BJ (cell line): Measurements from ENCODE around the gene CCSAP. TPM values are rescaled to one million over a fixed set of nuclear protein-coding genes. Genes with fewer than 3 reads are reported as not detected.
A peak's percentile ranks its signal among the peaks of the same experiment; 100 is the strongest.

Experiments
- CTCF ChIA-PET: fragments of 350-600 bp; formaldehyde crosslinking; extraction: SDS; loops from one replicate; lab custom pipeline; 2021; ENCODE audit warnings: antibody characterized with exemption, inconsistent platforms; lab: Yijun Ruan, JAX
- POLR2A ChIA-PET: fragments of 300-600 bp; sonication (Branson Sonifier 250); formaldehyde crosslinking; extraction: SDS; loops from one replicate; lab custom pipeline; 2021; ENCODE audit warnings: antibody characterized with exemption; lab: Charles Lee
- DNase-seq: peaks from one replicate; pipeline ENCODE4 v3.0.0-alpha.2; 2011; ENCODE audit warnings: low read depth
- H3K27me3 ChIP-seq: 2 replicates; pipeline ENCODE4 v1.6.0; 2011; ENCODE audit warnings: low read length; ENCODE audit not compliant: control insufficient read depth, insufficient read depth
- H3K36me3 ChIP-seq: 2 replicates; pipeline ENCODE4 v1.5.1; 2011; ENCODE audit warnings: low read length; ENCODE audit not compliant: control insufficient read depth, insufficient read depth
- H3K4me3 ChIP-seq: 2 replicates; pipeline ENCODE4 v1.5.1; 2011; ENCODE audit warnings: low read depth, mild to moderate bottlenecking, control low read depth, low read length
- CTCF ChIP-seq: IDR thresholded peaks from 2 replicates; pipeline ENCODE4 v1.5.1; 2011; ENCODE audit warnings: low read depth, mild to moderate bottlenecking, control low read depth, inconsistent platforms, low read length, moderate library complexity; ENCODE audit not compliant: insufficient read depth
- polyA minus RNA-seq: library from RNA; depleted of rRNA, polyadenylated mRNA; stranded (reverse); fragments of >200 nt; gene quantifications from 2 replicates; pipeline ENCODE4 v1.2.3, GENCODE V29; 2011; rRNA and poly(A)+ RNA removed
- polyA plus RNA-seq: library from polyadenylated mRNA; depleted of rRNA; stranded (reverse); fragments of >200 nt; gene quantifications from 2 replicates; pipeline ENCODE4 v1.2.3, GENCODE V29; 2011; rRNA removed

Gene CCSAP, protein sequence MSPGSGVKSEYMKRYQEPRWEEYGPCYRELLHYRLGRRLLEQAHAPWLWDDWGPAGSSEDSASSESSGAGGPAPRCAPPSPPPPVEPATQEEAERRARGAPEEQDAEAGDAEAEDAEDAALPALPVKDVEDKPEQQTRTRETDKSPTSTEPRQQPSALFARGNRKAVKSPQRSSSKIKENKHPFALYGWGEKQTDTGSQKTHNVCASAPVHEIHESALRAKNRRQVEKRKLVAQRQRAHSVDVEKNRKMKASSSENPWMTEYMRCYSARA
- polyA plus RNA-seq (1.4 and 3.9 TPM in 2 replicates), polyA minus RNA-seq (2.1 and 2.8 TPM in 2 replicates)

DNA sequence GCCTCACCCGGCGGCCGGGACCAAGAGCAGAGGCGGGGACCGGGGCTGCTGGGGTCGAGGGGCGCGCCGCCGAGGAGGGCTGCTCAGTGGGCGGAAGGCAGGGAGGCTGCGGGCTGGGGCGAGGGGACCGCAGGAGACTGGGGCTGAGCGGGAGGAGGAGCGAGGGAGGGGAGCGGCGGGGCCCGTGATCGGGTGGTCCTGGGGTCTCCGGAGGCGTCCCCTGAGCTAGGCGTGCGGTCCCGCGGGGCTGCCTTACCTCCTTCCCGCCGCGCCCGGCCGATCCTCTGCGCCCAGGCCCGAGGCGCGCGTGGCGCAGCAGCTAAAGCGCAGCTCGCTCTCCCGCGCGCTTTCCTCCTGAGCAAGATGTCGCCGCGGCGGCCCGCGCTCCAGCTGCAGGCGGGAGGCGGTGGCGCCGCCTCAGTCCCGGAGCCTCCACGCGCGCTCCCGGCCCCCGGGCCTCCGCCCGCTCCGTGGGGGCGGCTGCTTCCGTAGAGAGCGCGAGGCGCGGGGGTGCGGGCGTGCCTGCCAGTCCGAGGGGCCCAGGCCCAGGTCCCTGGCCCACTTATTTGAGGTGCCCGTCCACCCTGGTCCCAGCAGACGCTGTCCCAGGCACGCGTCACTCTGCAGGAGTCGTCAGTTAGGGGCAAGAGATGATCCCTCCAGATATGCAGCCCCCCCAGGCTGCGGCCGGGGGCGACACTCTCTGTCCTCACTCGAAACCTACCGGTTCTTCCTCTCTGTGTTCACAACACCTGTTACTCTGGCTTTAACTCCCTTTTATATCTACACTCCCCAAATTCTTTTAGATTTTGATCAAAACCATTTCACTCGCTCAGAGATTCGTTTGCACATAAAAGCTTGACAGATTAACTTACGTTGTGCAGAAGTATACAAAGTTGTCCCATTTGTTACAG lies at the start of gene CCSAP:
CCSAP (minus strand) TSS at position 392 of the 914 bp plus-strand sequence. CDS start 582 bp downstream, outside the sequence.
- H3K36me3 ChIP-seq, result no peaks in the 10 kb centered on the region
- H3K27me3 ChIP-seq, result no peaks in the 10 kb centered on the region
- ChIA-PET CTCF (interaction anchor here (1.6 kb wide), 1 partner anchor 31 kb away, joined by 3 read pairs; no protein-coding TSS in a partner anchor), POLR2A (no interaction called here)
- no peak for DNase-seq
- TF ChIP-seq CTCF, result no peak
- peak within 1 kb of the TSS; percentile 94 for H3K4me3 ChIP-seq

DNA sequence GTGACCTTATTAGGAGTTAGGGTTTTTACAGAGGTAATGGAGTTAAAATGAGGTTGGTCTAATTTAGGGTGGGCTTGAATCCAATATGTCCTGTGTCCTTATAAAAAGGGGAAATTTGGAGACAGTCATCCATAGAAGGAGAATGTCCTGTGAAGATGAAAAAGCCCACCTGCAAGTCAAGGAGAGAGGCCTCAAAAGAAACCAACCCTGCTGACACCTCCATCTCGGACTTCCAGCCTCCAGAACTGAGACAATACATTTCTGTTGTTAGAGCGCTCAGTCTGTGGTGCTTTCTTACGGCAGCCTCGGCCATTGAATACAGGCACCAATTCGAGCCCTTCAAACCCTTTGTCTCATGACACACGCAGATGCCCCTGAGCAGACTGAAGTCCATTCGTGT lies 47.3 kb upstream of the CCSAP start:
- CTCF ChIA-PET, result no interaction called here
- DNase-seq, result no peak
- POLR2A ChIA-PET, result no interaction called here

DNA sequence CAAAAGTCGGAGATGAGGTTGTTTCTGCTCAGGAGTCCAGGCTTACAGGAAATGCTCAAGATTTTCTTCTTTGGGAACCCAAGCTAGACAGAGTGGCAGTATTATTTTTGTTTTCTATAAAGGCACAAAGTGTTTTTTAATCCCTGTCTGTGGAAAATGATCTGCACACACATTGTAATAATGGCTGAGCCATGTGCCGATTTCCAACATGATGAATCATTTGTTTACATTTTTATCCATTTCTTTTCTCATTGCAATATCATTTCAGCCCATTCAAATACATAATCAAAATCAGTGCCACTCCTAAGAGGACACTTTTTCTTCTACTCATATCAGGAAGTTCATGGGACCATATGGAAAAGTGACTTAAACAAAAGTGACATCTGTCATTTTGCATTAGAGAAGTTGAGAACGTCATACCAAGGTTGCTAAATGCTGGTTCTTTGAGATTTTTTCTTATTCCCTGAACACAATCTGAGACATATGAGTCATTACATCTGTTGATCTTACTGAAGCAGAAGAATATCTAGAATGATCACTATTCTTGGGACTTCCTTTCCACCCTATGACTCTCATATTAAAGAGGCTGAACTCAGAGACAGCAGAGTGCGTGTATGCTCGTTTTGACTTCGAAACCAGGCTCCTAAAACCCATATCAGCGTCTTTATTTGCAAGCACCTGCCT lies 46.2 kb upstream of the CCSAP start:
- Histone ChIP-seq H3K4me3 (no peak overlapping the region), H3K36me3 (no peaks in the 10 kb centered on the region), H3K27me3 (no peaks in the 10 kb centered on the region)
- no peak for DNase-seq
- no peak for TF ChIP-seq CTCF
- ChIA-PET POLR2A (no interaction called here), CTCF (no interaction called here)

More for the DNA sequence above, 47.3 kb upstream of the CCSAP start:
- H3K36me3 ChIP-seq, result no peaks in the 10 kb centered on the region
- H3K27me3 ChIP-seq, result no peaks in the 10 kb centered on the region
- TF ChIP-seq CTCF, result no peak
- H3K4me3 ChIP-seq, result no peak overlapping the region

DNA sequence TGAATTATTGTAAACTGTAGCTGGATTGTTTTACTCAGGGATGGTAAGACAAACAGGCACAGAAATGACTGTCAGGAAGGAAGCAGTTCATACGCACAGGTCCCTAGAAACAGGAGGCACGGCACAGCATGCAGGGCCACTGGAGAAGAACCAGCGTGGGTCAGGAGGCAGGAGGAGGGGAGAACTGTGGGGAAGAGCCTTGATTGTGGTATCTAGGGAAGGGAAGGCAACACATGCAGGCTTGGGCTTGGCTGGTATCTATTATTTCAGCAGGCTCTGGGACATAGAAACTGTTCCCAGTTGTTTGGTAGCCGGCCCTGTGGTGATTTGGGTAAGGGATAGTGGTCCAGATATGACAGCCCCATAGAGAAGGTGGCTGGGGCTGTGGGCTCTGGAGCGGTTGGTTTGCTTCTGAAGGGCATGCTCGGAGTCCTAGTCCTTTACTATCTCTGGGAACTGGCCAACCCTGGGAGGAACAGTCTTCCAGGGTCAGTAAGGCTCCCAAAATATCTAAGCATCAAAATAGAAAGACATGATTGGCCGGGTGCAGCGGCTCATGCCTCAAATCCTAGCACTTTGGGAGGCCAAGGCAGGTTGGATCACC lies 43.1 kb upstream of the CCSAP start:
- no peak overlapping the region for H3K4me3 ChIP-seq
- no peaks in the 10 kb centered on the region for H3K36me3 ChIP-seq
- CTCF ChIA-PET, result no interaction called here
- no peak for TF ChIP-seq CTCF
- no peak for DNase-seq
- POLR2A ChIA-PET, result no interaction called here
- peaks cover 2% of the 10 kb centered on the region for H3K27me3 ChIP-seq
